Skin epidermis (tissue), 12 donors: ENCODE results near the gene PGM2.
A peak's percentile ranks its signal among the peaks of the same experiment; 100 is the strongest.
"Not testable (repeated sequence)": the region's sequence is repeated elsewhere in the genome, so short reads cannot be mapped to it uniquely, and the experiment has no call there.

ENCODE experiments used
- H3K27ac ChIP-seq, 21 experiments: fragments of 200-600 bp; sonication (generic) in 11 of 21; one replicate each; pipeline ENCODE4 v1.5.0; 2020; ENCODE audit warnings: mild to moderate bottlenecking in 3 of 21, inconsistent platforms in 2 of 21, moderate library complexity in 2 of 21
- H3K4me3 ChIP-seq, 7 experiments: fragments of 200-600 bp; sonication (generic) in 2 of 7; one replicate each; pipeline ENCODE4 v1.5.0; 2020; ENCODE audit warnings: inconsistent platforms in 2 of 7, mild to moderate bottlenecking in 2 of 7, moderate library complexity in 1 of 7

Gene PGM2

DNA sequence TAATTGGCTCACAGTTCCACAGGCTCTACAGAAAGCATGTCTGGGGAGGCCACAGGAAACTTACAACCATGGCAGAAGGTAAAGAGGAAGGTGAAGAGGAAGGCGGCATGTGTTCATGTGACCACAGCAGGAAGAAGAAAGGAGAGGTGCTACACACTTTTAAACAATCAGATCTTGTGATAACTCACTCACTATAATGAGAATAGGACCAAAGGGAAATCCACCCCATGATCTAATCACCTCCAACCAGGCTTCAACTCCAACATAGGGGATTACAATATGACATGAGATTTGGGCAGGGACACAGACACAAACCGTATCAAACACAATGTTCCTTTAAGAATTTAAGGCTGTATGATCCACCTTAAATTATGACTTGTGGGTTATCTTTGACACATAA is 10.5 kb upstream of the PGM2 start:
- Histone ChIP-seq H3K4me3 (no peak overlapping the region), H3K27ac (no peak overlapping the region)

DNA sequence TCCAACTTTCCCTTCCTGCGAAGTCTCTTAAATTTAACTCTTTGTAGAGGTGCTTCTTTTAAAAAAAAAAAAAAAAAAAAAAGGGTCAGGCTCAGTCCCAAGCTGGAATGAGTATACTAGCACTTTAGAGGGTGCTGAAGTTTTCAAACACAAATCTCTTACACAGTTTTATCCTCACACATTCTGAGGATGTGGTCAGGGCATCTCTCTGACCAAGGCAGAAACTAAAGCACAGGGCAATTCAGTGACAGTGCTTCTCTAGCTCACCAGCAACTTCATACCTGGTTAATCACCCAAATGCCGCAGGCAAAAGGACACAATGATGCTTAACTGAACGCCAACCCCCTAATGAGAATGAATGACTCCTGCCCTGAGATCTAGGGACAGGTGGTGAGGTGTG is 9.8 kb upstream of the PGM2 start:
- Histone ChIP-seq H3K27ac (no peak overlapping the region), H3K4me3 (no peak overlapping the region)

DNA sequence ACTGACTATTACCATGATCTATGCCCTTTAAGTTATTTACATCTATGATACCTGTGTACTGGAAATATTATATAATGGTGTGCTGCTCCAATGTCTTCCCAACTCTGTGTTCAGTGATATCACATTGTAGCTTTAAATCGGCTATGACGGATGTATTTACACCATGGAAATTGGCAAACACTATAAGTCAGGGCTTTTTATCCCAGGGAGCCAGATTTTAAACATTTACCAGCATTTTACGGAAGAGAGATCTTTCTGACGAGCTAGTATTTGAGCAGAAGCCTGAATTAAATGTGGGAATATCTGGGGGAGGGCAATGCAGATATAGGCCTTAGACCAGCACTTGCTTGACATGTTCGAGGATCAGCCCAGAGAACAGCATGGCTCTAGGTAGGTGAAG is 7.7 kb upstream of the PGM2 start:
- no peak overlapping the region for H3K27ac ChIP-seq

DNA sequence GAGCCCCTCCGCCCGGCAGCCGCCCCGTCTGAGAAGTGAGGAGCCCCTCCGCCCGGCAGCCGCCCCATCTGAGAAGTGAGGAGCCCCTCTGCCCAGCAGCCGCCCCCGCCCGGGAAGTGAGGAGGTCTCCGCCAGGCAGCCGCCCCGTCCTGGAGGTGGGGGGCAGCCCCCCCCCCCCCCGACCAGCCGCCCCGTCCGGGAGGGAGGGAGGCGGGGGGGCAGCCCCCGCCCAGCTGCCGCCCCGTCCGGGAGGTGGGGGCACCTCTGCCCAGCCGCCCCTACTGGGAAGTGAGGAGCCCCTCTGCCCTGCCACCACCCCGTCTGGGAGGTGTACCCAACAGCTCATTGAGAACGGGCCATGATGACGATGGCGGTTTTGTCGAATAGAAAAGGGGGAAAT is 6.0 kb upstream of the PGM2 start:
- not testable (repeated sequence) for H3K27ac ChIP-seq, H3K4me3 ChIP-seq

More for the DNA sequence above, 7.7 kb upstream of the PGM2 start:
- no peak overlapping the region for H3K4me3 ChIP-seq

DNA sequence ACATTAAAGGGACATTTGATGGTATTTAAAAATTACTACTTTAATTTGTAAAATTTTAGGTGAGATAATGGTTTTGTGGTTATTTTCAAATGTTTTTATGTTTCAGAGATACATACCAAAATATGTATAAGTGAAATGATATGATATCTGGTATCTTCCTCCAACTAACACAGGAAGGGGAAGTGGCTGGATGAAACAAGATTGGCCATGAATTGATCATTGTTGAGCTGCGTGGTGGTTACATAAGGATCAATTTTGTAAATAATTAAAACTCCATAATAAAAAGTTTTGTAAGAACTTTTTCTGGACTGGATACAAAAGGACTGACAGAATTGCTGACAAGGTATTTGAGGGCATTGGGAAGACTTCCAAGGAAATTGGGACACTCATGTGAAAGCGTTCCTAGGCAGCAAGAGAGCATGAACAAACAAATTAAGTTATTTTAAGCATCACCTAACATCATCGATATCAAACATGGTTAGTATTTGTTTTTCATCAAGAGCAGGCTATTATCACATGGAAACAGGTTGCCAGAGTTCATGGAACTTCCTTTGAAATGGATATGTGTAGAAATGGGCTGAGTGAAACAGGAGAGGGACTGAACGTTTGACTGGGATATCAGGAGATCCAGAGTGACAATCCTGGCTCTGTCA is 4.4 kb upstream of the PGM2 start:
- H3K27ac ChIP-seq, result no peak overlapping the region
- H3K4me3 ChIP-seq, result no peak overlapping the region

DNA sequence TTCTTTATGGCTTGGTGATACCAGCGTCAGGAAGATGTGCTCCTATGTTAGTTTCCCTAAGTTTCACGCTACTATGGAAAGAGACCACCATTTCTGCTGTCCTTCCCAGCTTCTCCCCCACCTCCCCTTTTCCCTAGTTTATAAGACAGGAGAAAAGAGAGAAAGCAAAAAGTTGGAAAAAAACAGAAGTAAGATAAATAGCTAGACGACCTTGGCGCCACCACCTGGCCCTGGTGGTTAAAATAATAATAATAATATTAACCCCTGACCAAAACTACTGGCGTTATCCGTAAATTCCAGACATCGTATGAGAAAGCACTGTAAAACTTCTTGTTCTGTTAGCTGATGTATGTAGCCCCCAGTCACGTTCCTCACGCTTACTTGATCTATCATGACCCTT is 985 bp upstream of the PGM2 start:
- Histone ChIP-seq H3K27ac (peak overlapping the region in 20 of 21 experiments; percentile 67 to 96 (median 89)), H3K4me3 (peak overlapping the region; percentile 70 to 97 (median 94))

DNA sequence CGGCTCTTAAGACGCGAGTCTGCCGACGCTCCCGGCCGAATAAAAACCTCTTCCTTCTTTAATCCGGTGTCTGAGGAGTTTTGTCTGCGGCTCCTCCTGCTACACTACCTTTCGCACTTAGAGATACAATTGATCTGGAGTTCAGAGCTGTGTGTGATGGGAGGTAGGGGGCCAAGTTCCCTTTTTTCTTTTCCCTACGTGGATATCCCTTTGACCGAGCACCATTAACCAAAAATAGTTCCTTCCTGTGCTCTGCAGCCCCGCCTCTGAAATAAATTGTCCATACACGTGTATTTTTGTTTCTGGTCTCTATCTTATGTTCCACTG is 555 bp upstream of the PGM2 start:
- Histone ChIP-seq H3K27ac (peak overlapping the region in 20 of 21 experiments; percentile 67 to 96 (median 89)), H3K4me3 (peak overlapping the region; percentile 70 to 97 (median 94))

DNA sequence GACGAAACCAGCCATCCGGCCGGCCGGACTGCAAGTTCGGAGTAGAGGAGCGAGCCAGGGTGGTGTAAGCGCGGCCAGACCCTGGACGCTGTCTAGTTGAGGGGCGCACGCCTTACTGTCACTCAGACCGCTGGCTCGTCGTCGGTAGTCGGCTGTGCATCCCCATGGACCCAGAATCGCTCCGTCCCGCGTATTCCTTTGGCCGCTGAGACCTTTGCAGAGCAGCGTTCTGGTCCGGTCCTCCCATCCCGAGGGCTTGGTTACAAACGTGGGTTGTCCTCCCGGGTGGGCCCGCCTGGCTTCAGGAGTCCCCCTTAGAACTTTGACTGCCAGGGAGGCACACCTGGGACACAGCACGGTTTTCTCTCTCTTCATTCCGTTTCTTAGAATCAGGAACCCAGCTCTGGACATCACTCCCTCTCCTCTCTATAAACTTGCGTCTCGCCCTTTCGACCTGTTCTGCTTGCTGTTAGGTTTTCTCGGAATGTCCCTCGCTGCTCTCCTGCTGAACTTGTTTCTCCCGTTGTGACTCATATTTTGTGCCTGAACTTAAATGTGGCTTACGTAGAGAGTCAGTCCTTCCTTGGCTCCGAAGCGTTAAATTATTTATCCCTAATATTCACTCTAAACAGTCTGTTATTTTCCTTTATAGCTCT is 672 bp downstream of the PGM2 start:
- Histone ChIP-seq H3K27ac (peak overlapping the region; percentile 67 to 96 (median 89)), H3K4me3 (peak overlapping the region; percentile 70 to 97 (median 94))

DNA sequence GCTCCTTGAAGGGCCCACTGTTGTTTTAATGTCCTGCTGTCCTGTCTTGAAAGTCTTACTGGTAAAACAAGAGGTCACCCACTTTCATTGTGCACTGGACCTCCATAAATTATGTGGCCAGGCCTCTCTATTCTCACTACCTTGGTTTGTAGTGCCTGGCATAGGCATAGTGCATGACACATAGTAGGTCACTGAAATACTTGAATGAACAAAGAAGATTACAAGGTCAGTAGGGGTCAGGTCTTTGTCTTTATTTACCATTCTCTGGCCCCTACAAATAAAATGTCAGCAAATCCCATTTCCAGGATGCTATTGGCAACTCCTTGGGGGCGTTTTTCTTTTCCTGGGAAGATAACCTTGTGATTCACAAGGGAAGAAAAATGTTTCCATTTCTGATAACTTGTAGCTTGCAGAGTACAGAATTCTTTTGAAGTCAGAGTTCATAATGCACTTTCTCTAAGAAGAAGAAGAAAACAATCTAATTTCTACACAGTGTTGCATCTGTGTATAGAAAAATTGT is 1.4 kb downstream of the PGM2 start:
- Histone ChIP-seq H3K27ac (peak overlapping the region in 8 of 21 experiments; percentile 78 to 96 (median 90)), H3K4me3 (peak overlapping the region; percentile 70 to 97 (median 94))

DNA sequence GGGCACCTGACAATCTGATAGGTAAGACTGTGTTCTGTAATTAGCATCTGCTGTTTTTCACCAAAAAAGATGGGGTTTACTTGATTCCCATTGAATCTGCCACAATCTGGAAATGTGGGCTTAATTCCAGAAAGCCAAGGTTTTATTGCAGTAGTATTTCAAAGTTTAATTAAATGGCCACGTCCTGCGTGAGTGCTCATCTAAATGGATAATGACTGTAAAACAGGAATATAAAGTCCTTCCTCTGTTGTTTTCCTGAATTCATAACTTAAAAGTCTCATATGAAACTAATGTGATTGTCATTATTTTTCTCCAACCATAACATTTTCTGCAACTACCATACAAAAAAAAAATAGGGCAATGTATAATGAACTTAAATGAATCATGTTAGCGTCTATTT is 2.4 kb downstream of the PGM2 start:
- no peak overlapping the region for H3K4me3 ChIP-seq
- H3K27ac ChIP-seq, result peak overlapping the region in 1 of 21 experiments; percentile 13

DNA sequence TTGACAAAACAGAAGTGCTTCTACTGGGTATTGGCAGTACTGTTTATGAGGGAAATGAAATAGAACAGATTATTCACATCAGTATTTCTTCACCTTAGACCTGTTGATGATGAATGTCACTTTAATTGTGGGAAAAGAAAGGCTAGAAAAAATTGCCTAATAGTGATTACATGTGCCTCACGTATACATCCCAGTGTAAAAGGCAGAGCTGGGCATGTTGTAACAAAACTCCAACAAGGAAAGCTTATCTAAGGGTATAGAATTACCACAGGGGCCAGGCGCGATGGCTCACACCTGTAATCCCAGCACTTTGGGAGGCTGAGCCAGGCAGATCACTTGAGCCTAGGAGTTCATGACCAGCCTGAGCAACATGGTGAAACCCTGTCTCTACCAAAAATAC is 4.2 kb downstream of the PGM2 start:
- Histone ChIP-seq H3K27ac (peak overlapping the region in 2 of 21 experiments; percentile 4 to 29), H3K4me3 (no peak overlapping the region)

DNA sequence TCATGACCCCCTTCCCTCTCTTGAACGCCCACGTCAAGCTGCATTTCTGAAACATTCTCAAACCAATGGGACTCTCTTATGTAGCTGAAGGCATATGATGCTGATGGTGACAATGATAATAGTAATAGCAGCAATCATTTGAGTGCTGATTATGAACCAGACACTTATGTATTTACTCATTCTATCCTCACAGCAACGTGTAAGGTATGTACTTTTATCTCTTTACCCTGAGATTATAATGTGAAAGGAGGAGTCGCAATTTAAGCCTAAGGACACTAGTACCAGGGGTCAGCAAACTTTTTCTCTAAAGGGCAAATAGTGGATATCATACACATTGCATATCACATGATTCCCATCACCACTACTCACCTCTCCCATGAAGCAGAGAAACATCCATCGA is 8.5 kb downstream of the PGM2 start:
- no peak overlapping the region for H3K27ac ChIP-seq
- H3K4me3 ChIP-seq, result no peak overlapping the region

DNA sequence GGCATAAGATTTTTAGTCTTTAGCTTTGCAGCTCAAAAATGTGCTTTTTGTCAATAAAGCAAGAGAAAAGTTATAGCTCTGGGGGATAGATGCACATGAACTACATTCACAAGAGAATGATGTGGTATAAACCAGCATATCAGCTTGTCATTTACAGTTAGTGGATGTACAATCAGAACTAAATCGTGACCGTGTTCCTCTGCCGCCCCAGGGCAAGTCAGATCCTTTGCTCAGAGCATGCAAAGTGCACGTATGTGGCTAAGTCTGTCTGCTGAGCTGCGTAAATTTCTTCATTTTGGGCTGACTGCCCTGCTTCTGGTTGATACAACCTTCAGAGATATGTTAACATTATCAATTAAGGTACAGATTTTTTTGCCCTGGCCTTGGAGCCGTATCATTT is 9.3 kb downstream of the PGM2 start:
- Histone ChIP-seq H3K4me3 (no peak overlapping the region), H3K27ac (no peak overlapping the region)

DNA sequence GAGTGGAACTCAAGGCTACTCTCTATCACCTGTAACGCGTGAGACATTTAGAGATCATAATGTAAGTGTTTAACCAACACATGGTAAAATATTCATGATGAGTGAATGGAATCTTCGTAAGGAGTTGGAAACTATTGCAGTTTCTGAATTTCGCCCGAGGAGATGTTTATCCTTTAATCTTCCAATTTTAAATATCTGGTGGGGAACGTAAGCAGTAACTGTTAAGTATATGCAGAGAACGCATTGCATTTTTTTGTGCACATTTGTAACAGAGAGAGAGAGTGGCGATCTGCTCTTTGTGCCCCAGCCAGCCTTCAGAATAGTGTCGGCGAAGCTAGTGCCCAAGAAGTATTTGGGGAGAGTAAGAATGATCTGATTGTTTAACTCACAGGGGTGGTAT is 9.8 kb downstream of the PGM2 start:
- H3K27ac ChIP-seq, result peak overlapping the region in 1 of 21 experiments; percentile 64

DNA sequence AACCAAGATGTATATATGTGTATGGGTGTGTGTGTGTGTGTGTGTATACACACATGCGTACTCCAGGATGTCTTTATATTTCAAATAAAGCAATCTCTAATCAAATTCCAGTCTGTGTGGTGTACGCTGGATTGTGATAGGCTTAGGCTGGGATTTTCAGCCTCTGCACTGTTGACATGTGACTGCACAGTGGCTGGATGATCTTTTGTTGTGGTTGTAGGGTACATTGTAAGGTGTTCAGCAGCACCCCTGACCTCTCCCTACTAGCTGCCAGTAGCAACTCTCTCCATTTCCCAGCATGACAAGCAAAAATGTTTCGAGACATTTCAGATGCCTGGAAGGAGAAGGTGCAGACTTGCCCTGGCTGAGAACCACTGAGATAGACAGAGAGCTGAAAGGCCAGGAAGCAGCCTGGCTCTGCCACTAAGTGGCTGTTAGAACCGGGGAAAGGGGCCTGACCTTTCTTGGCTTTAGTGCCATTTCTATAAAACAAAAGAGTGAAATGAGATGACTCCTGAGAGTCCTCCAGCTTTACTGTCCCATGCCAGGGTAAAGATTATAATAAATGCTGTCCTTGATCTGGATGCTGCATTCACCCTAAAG is 10.5 kb downstream of the PGM2 start:
- peak overlapping the region in 5 of 21 experiments; percentile 14 to 64 (median 35) for H3K27ac ChIP-seq
- H3K4me3 ChIP-seq, result no peak overlapping the region

More for the DNA sequence above, 9.8 kb downstream of the PGM2 start:
- no peak overlapping the region for H3K4me3 ChIP-seq

DNA sequence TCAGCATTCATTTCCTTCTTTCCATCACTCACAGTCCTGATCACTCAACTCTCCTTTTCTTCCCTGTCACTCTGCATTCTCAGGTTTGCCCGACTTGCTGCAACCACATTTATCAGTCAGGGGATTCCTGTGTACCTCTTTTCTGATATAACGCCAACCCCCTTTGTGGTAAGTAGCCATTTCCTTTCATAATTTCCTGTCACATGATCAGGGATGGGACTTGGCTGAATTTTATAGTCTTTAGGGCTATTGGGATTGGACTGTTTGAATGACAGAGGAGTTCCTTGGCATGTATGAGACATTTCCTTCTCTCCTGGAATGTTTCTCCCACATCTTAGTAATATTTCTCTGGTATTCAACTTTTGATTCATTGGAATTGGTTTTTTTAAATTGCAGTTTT is 11.0 kb downstream of the PGM2 start:
- Histone ChIP-seq H3K27ac (peak overlapping the region in 4 of 21 experiments; percentile 14 to 64 (median 44)), H3K4me3 (no peak overlapping the region)

DNA sequence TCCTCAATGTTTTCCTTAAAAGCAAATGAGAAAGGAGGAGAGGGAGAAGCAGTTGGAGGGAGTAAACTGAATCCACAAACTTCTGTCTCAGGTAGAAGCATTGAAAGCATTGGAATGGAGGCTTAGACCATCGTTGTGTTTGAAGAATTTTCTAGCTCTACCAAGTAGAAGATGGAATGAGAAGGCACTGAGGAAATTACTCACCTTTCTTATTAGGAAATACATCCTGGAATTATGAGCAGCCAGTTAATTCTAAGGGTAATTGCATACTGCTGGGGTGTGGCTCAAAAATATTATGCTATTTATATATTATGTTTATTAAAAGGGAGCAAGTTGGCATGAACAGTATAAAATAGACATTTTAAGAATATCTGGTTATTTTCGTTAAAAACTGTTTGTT is 12.9 kb downstream of the PGM2 start:
- H3K4me3 ChIP-seq, result no peak overlapping the region

DNA sequence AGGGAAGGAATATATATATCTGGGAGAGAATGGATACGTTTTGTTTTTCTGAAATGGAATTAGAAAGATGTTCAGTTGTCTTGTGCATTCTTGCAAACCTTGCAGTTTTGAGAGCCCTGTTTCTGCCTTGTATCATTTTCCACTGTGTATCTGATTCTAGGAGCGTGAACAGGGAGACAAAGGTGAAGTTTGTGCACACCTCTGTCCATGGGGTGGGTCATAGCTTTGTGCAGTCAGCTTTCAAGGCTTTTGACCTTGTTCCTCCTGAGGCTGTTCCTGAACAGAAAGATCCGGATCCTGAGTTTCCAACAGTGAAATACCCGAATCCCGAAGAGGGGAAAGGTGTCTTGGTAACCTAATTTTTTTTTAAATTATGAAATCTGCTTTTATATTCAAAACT is 17.7 kb downstream of the PGM2 start:
- Histone ChIP-seq H3K4me3 (no peak overlapping the region), H3K27ac (no peak overlapping the region)

More for the DNA sequence above, 12.9 kb downstream of the PGM2 start:
- H3K27ac ChIP-seq, result no peak overlapping the region

DNA sequence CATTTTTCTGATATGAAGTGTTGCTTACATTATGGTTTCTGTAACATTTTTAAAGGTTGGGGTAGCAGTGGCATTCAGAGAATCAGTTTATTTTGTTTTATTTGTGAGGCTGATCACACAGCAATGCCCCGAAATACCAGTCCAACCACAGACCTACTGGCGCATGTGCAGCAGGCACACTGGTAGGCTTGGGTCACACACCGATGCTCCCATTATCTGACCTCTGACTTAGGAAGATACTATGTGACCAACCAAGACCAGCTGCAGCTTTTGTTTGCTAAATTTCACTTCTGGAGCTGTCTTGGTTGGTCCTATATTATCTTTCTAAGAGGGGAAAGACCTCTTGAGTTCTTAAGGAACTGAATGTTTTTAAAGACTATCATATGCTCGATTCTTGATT is 18.7 kb downstream of the PGM2 start:
- H3K4me3 ChIP-seq, result no peak overlapping the region

DNA sequence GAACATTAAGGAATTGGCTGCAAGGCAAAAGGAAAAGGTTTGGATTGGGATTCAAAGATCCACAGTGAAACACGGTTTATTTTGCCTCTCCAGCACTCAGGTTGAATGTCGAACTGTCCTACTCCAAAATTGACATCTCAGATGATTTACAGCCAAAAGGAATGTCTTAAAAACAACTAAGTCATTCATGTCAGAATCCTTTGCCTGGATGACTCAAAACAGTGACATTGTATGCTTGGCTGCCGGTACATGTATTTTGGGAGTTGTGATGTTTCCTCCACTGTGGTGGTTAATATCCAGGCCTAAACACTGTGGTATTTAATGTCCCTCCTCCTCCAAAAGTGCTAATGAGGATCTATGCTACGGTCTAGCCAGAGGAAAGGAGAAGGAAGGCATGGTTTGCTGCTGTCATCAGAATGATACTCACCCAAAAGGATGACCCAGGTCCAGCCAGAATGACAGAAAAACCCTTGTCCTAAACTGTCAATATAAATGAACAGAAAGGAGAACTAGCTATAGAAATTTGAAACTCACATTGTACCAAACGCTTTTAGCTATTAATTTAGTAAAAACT is 20.9 kb downstream of the PGM2 start:
- Histone ChIP-seq H3K4me3 (no peak overlapping the region), H3K27ac (no peak overlapping the region)

More for the DNA sequence above, 18.7 kb downstream of the PGM2 start:
- no peak overlapping the region for H3K27ac ChIP-seq

DNA sequence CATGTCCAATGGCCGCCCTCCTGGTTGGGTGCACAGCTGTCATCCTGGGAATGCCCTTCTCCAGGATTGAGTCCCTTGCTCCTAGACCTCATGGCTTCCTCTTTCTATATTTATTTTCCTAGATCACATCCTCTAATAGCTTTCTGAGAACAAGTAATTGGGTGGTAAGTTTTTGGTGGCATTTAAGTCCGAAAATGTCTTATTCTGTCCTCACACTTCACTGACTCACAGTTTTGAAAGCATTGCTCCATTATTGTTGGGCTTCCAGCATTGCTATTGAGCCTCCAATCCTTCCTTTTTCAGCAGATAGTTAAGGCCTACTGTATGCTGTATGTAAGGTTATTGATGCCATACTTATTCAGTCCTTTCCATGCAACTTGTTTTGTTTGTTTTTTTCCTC is 25.9 kb downstream of the PGM2 start:
- H3K27ac ChIP-seq, result no peak overlapping the region
- no peak overlapping the region for H3K4me3 ChIP-seq
